ENCODE measurements around the gene FYN.
"Not testable (repeated sequence)": the region's sequence is repeated elsewhere in the genome, so short reads cannot be mapped to it uniquely, and the experiment has no call there.

FYN gene

DNA sequence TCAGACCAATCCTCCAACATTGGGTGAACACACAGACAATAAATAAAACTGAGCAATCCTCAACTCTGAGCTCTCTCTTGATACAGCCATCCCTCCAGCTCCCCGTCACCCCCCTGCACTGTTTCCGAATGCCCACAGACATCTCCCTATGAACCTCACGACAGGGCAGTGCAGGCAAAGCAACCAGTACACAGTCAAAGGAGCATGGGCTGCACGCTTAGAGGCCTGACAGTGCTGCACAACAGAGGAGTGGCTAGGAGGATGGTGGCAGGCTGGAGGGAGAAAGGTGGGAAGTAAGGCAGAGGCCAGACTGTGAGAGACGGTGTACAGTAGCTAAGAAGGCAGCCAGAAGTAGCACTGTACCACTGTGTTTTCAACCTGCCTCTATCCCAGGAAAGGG lies 24.0 kb downstream of the FYN start:
- no peak for DNase-seq

DNA sequence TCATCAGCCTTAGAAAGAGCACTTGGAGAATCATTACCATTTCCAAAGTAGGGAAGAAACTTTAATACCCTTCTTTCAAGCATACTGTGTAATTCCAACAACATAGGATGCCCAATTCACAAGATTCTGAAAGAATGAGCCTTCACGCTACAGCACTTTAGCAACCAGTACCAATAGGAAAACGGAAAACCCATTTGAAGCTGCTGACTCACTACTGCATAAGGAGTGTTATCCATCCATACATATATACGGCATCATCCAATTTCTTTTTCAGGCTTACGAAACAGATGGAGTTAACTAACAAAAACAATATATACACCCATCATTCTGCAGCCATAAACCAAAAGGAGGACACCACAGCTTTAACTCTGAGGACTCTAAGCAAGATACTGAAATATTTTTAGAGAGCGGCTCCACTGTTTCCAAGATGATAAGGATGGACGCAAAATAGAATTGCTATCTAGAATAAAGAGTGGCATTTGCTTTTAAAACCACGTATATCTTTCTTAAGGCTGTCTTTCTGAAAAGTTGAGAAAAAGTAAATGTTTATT lies 24.9 kb downstream of the FYN start:
- no peak for DNase-seq

- no peak for DNase-seq
Observed at GRCh38 chr6:111846492-111847409, 26.5 kb downstream of the FYN start.

DNA sequence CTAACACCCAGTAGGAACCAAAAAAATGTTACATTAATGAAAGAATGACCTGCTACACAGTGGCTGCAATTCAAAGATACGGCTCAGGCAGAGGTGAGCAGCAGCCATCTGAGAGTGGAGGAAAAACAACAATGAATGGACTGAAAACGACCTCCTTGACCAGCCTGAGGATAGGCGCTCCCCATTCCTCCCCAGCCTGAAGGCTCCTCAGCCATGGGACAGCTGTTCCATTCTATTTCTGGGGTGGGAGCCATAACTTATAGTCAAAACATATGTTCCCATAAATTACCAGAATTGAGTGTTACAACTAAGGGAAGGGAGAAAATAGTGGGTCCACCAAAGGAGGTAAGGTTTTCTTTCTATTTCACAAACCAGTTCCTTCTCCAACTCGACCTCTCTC lies 27.2 kb downstream of the FYN start:
- no peak for DNase-seq

GRCh38 chr6:111845441-111845871 lies 27.8 kb downstream of the FYN start:
- DNase-seq: no peak

DNA sequence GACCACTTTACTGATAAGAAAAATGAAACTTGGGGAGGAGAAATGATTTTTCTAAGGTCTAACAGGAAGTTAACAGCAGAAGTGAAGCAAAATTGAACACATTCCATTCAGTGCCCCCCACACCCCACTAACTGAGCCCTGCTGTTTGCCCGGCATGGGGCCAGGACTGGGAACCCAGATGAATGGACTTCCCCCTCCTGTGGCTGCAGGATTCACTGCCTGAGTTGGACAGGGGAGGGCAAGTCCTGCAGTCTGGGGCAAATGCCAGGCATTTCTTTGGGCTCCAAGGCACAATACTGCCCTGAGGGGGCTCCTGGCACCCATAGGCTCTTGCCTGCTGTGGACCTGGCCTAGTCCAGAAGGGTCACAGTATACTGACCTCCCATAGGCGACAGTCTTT lies 28.3 kb downstream of the FYN start:
- no peak for DNase-seq

DNA sequence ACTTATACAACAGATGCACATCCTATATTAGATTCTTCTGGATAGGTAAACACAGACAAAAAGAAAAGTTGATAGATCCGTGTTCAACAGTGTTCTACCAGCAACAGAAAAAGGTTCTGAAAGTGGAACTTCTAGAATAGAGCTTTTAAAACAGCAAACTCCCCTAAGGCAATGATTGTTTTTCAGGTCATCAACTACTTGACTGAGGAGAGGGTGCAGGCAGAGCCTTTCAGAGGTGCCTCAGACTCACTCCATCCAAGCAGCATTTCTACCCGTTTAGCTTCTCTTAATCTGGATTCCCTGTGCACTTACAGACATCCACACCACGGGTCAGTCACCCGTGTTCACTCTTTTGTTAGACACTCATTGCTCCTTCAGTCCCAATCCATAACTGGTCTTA lies 28.9 kb downstream of the FYN start:
- DNase-seq: no peak

- no peak for DNase-seq
Observed at GRCh38 chr6:111843347-111844147, 29.7 kb downstream of the FYN start.

DNA sequence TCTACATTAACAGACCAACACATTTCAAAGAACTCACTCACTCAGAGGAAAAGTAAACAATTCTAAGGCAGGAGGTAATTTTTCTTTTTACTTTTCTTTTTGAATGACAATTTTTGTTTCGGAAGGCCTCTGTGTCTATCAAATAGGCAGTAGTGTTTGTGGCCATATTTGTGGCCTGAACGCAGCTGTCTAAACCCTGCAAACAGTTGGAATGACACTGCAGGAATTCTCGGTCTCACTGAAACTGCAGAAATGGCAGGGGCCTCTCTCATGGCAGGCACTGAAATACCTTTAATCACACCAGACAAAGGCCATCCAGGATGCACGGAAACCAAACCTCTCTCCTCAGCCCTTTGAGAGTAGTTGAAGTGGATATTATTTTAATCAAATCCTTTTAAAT lies 30.4 kb downstream of the FYN start:
- DNase-seq: no peak

DNA sequence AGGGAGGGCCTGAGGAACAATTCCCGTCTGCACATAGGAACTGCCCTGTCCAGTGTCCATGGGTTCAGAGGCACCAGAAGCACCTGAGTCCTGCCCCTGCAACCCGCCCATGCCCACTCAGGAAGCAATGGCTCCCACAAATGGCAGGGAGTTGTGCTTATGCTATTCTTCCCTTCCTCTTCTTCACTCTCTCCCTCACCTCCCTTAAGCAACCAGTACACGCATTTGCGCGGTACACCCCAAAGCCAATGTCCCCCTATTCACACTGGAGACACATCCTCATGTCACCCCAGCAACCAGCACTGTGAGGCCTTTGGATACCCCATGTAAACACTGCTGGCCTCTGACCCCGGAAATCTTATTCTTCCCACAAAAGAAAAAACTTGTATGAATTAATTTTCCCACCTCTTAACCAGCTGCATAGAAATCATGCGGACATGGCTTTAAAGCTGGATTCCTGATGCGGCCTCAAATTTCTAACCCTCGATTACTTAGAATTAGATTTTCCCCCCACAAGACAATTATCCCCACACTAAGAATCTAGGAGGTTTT lies 30.9 kb downstream of the FYN start:
- DNase-seq: no peak

- DNase-seq: no peak
Observed at GRCh38 chr6:111841822-111842221, 31.4 kb downstream of the FYN start.

DNA sequence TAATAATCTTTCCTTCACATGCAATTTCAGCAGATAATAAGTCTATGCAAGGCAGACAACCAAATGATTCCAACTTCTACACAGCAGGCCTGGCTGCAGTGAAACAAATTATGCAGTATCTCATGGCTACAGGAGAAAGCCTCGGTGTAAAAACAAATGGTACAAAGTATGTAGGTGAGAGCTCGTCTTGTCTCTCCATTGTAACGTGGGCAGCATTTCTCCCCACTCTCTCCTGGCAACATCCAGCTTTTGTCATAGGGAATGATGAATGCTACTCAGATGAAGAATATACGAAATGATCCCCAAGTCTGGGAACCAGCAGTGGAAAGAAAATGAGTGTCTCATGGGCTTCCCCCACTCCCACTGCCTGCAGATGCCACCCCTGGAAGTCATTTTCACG lies 32.4 kb downstream of the FYN start:
- DNase-seq: no peak

- DNase-seq: no peak
Observed at GRCh38 chr6:111838749-111839484, 34.3 kb downstream of the FYN start.

DNA sequence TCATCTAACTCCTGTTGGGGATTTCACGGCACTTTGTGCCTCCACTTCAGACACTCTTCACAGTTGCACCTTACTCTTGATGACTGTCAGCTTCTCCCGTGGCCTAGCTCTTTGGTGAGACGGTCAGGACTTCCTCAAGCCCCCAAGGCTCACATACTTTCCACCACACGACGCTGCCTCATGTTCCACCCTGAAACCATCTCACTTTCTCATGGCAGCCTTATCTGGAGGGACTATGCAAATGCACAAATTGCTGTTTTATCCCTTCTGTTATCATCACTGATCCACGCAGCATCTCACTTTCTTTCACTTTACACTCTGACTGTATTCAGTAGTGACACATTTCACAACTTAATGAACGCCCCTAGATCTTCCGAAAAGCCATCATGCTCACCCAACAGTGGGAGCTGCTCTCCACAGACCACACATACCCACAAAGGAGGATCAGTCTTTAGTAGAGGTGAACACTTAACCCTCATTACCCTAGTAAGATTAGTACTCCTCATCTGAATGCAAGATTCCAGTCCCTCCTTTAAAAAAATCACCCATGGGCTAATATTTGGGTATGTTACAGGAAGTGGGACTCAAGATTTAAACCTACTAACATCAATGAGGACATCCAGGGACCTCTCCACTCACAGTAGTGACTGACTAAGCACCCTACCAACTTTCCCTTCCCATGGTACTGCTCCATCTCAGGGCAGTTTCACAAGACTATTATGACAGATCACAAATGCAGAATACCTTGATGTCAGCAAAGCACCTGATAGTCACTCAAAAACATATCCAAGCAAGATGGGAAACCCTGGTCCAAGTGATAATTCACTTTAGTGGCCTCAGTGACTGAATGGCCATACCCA lies 35.4 kb downstream of the FYN start:
- DNase-seq: no peak

GRCh38 chr6:111837007-111837406 lies 36.2 kb downstream of the FYN start:
- DNase-seq: no peak

- DNase-seq: no peak
Observed at GRCh38 chr6:111835807-111836206, 37.4 kb downstream of the FYN start.

GRCh38 chr6:111835398-111835797 lies 37.9 kb downstream of the FYN start:
- DNase-seq: not testable (repeated sequence)

DNA sequence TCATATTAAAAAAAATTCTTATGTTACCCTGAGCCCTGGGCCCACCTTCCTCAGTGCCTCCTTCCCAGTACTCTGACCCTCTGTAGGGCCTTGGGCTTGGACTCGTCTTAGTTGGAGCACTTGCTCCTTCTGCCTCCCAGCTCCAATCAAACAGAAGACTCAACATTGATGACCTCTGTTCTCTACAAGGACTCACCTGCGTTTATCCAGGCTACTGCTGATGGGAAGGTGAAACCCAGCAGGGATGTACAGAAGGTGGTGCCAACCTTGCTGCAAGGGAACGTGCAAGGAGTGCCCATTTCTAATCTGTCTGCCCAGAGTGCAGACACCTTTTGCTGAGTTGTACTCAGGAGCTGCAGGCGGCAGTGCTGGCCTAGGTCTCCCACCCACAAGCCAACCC lies 38.9 kb downstream of the FYN start:
- DNase-seq: no peak

- DNase-seq: no peak
Observed at GRCh38 chr6:111832833-111833418, 40.3 kb downstream of the FYN start.

DNA sequence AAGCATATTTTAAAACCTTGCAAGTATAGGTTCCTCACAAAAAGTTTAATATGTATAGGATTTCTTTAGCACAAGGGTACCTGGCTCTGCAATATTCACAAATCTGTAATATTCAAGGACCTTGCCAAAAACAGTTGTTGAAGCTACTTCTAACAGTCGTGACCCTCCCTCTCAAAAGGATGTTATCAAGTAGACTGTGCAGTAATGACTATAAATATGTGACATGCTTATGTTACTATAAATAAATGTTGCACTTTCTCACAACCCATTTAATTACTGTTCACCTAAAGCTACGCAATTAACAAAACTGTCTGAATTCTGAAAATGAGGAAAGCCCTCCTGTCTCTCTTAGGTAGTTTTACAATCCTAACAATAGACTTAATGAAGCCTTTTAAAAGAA lies 41.8 kb downstream of the FYN start:
- no peak for DNase-seq

GRCh38 chr6:111829998-111830397 lies 43.3 kb downstream of the FYN start:
- no peak for DNase-seq

Data from cortex of kidney (tissue), 1 donor.